ENCODE data around the gene CLCA4.

GRCh38 chr1:86537928-86538695, 8.8 kb upstream of the CLCA4 start:
- TF ChIP-seq CTCF (IDR thresholded peaks at IDR 0.05), result no peak
- no peak for TF ChIP-seq POLR2A (IDR thresholded peaks at IDR 0.05)
